HG02943 (cell line): Measurements from ENCODE around the gene TMEM51.

Experiments used
- ATAC-seq: cut with Tn5 transposase; IDR thresholded peaks from one replicate; pipeline ENCODE4 v1.9.1; 2021; ENCODE audit warnings: mild to moderate bottlenecking, low read depth, moderate library complexity; ENCODE audit not compliant: unreplicated experiment

TMEM51 gene

GRCh38 chr1:15236321-15236721 is 82.8 kb downstream of the TMEM51 start:
- ATAC-seq = no peak

DNA sequence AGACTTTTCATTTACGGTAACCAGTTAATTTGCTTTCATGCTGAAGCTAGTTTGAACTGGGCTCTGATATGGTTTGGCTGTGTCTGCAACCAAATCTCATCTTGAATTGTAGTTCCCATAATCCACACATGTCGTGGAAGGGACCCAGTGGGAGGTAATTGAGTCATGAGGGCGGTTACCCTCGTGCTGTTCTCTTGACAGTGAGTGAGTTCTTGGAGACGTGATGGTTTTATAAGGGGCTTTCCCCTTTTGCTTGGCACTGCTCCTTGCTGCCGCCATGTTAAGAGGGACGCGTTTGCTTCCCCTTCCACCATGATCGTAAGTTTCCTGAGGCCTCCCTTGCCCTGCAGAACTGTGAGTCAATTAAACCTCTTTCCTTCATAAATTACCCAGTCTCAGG is 83.2 kb downstream of the TMEM51 start:
- ATAC-seq = no peak

DNA sequence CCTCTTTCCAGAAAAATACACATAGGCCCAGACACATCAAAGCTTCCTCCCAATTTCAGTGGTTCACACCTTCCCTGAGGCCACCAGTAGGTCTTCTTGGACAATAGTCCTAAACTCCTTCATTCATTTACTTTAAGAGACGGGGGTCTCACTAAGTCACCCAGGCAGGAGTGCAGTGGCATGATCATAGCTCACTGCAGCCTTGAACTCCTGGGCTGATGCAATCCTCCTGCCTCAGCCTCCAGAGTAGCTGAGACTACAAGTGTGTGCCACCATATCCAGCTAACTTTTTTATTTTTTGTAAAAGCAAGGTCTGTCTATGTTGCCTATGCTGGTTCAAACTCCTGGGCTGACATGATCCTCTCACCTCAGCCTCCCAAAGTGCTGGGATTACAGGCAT is 85.2 kb downstream of the TMEM51 start:
- ATAC-seq = no peak

GRCh38 chr1:15242766-15243165 is 89.2 kb downstream of the TMEM51 start:
- ATAC-seq = no peak

GRCh38 chr1:15243275-15244043 is 89.9 kb downstream of the TMEM51 start:
- no peak for ATAC-seq

- ATAC-seq = no peak
These were observed 91.3 kb downstream of the TMEM51 start for GRCh38 chr1:15244813-15245212.

DNA sequence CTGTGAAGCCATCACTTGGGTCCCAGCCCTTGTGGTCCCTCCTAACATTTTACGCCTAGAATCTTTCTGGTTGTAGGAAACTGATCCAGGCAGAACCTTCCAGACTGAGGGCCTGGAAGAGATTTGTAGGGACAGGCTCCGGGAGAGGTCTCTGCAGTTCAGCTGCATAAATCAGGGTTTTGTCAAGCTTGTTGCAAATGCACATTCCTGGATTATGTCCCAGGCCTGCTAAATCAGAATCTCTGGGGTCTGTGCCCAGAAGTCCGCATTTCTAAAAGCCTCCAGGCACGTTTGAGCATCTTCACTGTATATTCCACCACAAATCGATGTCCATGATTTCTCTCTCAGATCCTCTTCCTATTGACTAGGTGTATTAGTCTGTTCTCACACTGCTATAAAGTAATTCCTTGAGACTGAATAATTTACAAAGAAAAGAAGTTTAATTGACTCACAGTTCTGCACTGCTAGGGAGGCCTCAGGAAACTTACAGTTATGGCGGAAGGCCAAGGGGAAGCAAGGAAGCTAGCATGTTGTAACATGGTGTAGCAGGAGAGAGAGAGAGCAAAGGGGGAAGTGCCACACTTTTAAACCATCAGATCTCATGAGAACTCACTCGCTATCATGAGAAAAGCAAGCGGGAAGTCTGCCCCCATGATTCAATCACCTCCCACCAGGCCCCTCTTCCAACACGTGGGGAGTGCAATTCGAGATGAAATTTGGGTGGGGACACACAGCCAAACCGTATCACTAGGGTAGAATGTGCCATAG is 92.2 kb downstream of the TMEM51 start:
- ATAC-seq = no peak

- no peak for ATAC-seq
These were observed 93.5 kb downstream of the TMEM51 start, which contains the start of gene FHAD1 for GRCh38 chr1:15246960-15247614. Gene FHAD1, plus strand, starts transcription at chr1:15247223. Its CDS starts 4,562 bp downstream, at chr1:15251785.

DNA sequence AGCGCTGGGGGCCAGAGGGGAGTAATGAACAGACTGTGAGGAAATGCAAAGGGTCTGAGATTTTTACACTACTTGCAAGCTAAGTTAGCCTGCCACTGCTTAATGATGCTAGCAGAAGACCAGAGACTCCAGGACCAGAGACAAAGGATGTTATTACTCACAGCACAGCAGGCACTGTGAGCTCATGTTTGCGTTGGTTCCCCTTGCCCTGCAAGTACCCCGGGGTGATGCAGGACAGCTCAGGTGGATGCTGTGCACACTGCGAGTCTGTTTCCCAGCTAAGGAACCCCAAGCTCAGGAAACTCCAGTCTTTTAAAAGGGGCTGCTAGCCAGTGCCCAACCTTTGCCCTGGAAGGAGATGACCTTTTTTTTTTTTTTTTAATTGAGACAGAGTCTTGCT is 94.7 kb downstream of the TMEM51 start:
- ATAC-seq = no peak

DNA sequence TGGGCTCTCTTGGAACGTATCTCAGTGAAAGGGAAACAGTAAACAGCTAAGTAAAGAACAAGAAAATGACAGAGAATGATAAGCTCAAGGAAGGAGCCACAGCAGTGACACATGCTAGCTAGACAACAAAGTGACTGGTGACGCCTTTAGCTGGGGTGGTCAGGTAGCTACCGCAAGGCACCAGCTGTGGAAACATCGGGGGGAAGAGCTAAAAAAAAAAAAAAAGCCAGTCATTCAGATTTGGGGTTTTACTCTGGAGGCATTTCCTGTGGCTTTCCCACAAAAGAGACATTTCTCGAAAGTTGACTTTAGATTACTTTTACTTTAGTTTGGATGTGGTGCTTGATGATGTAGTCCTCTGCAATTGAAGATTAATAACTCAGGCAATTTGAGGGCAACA is 95.5 kb downstream of the TMEM51 start:
- no peak for ATAC-seq

GRCh38 chr1:15251857-15252835 is 98.6 kb downstream of the TMEM51 start:
- ATAC-seq = no peak

- no peak for ATAC-seq
These were observed 101.0 kb downstream of the TMEM51 start for GRCh38 chr1:15254559-15254958.

- no peak for ATAC-seq
These were observed 102.1 kb downstream of the TMEM51 start for GRCh38 chr1:15255582-15256149.

GRCh38 chr1:15256584-15256983 is 103.0 kb downstream of the TMEM51 start:
- no peak for ATAC-seq

DNA sequence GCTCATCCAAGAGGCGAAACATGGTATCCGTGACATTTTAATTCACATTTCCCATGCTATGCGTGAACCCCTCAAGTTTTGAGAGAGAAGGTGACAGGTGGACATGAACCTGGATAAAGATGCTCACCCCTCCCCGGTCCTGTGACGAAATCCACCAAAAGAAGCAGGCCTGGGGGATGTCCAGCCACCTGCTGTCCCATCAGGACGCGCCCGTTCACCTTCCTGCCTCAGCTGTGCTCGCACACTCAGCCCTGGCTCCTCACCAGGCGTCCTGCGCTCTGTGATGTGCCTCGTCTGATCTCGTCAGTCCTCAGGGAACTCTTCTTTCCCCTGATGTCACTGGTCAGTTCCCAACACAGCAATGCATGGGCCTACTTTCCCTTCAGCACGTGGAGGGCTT is 103.8 kb downstream of the TMEM51 start:
- ATAC-seq = no peak

GRCh38 chr1:15258833-15259621 is 105.5 kb downstream of the TMEM51 start:
- ATAC-seq = no peak

- no peak for ATAC-seq
These were observed 106.1 kb downstream of the TMEM51 start for GRCh38 chr1:15259622-15260007.

- no peak for ATAC-seq
These were observed 107.0 kb downstream of the TMEM51 start for GRCh38 chr1:15260418-15261154.
